ENCODE results near the gene ZDHHC24.

DNA sequence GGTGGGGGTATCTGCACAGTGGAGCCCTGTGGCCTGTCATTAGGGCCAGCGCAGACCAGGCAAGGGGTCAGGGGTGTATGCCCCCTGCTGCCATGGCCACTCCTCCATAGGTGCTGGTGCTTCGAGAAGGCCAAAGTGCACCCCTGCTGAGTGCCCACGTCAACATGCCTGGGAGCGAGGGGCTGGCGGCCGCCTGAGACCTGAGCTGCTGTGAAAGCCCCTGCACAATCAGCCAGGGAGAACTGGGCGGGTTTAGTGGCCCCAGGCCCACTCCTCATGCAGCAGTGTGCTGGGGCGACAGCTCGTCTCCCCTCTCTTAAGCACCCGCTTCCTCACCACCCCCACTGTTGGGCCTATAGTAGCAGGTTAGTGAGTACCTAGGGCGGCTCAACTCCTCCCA, 14.0 kb downstream of the ZDHHC24 start:
- no peak for TF ChIP-seq ZFP3 (CRISPR knock-in tag; IDR thresholded peaks at IDR 0.05)
- no peak for TF ChIP-seq RARB (CRISPR knock-in tag; IDR thresholded peaks at IDR 0.05)
- TF ChIP-seq ZNF70 (CRISPR knock-in tag; IDR thresholded peaks at IDR 0.05): no peak
- TF ChIP-seq, protein P1, sequence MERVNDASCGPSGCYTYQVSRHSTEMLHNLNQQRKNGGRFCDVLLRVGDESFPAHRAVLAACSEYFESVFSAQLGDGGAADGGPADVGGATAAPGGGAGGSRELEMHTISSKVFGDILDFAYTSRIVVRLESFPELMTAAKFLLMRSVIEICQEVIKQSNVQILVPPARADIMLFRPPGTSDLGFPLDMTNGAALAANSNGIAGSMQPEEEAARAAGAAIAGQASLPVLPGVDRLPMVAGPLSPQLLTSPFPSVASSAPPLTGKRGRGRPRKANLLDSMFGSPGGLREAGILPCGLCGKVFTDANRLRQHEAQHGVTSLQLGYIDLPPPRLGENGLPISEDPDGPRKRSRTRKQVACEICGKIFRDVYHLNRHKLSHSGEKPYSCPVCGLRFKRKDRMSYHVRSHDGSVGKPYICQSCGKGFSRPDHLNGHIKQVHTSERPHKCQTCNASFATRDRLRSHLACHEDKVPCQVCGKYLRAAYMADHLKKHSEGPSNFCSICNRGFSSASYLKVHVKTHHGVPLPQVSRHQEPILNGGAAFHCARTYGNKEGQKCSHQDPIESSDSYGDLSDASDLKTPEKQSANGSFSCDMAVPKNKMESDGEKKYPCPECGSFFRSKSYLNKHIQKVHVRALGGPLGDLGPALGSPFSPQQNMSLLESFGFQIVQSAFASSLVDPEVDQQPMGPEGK (CRISPR knock-in tag; IDR thresholded peaks at IDR 0.05; ENCODE audit: borderline replicate concordance): no peak
- TF ChIP-seq OSR1 (CRISPR knock-in tag; IDR thresholded peaks at IDR 0.05): no peak
- no peak for TF ChIP-seq ESRRG (CRISPR knock-in tag; IDR thresholded peaks at IDR 0.05)
- TF ChIP-seq, protein P2, sequence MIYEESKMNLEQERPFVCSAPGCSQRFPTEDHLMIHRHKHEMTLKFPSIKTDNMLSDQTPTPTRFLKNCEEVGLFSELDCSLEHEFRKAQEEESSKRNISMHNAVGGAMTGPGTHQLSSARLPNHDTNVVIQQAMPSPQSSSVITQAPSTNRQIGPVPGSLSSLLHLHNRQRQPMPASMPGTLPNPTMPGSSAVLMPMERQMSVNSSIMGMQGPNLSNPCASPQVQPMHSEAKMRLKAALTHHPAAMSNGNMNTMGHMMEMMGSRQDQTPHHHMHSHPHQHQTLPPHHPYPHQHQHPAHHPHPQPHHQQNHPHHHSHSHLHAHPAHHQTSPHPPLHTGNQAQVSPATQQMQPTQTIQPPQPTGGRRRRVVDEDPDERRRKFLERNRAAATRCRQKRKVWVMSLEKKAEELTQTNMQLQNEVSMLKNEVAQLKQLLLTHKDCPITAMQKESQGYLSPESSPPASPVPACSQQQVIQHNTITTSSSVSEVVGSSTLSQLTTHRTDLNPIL (CRISPR knock-in tag; IDR thresholded peaks at IDR 0.05; ENCODE audit: low read depth): no peak
- no peak for TF ChIP-seq ZFP30 (CRISPR knock-in tag; IDR thresholded peaks at IDR 0.05)
- TF ChIP-seq ISL1 (CRISPR knock-in tag; IDR thresholded peaks at IDR 0.05): no peak
- no peak for TF ChIP-seq TOX (CRISPR knock-in tag; IDR thresholded peaks at IDR 0.05; ENCODE audit: borderline replicate concordance)
- no peak for TF ChIP-seq ZC3H10 (CRISPR knock-in tag; IDR thresholded peaks at IDR 0.05)

All from SK-N-SH treated with all-trans-retinoic acid at 6 μM for 48 hours (cell line).